AG04449 (cell line): ENCODE results near the gene GOLGA6A.

Experiments
- CTCF ChIA-PET: fragments of 350-600 bp; formaldehyde crosslinking; extraction: SDS; loops from one replicate; lab custom pipeline; 2021; ENCODE audit warnings: antibody characterized with exemption; lab: Yijun Ruan, JAX
- POLR2A ChIA-PET: fragments of 400-600, 350-600 bp; formaldehyde crosslinking; extraction: SDS; loops from one replicate; lab custom pipeline; 2020; ENCODE audit warnings: antibody characterized with exemption, inconsistent platforms; lab: Yijun Ruan, JAX
- DNase-seq: peaks from one replicate; pipeline ENCODE4 v3.0.0-alpha.2; 2010; ENCODE audit warnings: low read depth, low spot score
- H3K4me3 ChIP-seq: 2 replicates; pipeline ENCODE4 v1.5.1; 2011; ENCODE audit warnings: low read depth, mild to moderate bottlenecking, control low read depth, low read length
- TF ChIP-seq, protein P1 (sequence below): IDR thresholded peaks from one replicate; pipeline ENCODE4 v1.5.1; 2011; ENCODE audit warnings: mild to moderate bottlenecking, moderate library complexity, low read length, control low read depth, inconsistent platforms; ENCODE audit not compliant: insufficient read depth; ENCODE audit errors: missing control alignments

GOLGA6A gene

GRCh38 chr15:74045636-74046274, 36.6 kb downstream of the GOLGA6A start:
- H3K4me3 ChIP-seq = no peak overlapping the region
- TF ChIP-seq, protein P1, sequence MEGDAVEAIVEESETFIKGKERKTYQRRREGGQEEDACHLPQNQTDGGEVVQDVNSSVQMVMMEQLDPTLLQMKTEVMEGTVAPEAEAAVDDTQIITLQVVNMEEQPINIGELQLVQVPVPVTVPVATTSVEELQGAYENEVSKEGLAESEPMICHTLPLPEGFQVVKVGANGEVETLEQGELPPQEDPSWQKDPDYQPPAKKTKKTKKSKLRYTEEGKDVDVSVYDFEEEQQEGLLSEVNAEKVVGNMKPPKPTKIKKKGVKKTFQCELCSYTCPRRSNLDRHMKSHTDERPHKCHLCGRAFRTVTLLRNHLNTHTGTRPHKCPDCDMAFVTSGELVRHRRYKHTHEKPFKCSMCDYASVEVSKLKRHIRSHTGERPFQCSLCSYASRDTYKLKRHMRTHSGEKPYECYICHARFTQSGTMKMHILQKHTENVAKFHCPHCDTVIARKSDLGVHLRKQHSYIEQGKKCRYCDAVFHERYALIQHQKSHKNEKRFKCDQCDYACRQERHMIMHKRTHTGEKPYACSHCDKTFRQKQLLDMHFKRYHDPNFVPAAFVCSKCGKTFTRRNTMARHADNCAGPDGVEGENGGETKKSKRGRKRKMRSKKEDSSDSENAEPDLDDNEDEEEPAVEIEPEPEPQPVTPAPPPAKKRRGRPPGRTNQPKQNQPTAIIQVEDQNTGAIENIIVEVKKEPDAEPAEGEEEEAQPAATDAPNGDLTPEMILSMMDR = no peak
- CTCF ChIA-PET = interaction anchor here (0.7 to 25.5 kb wide), 11 partner anchors 5 to 273 kb away, joined by 3 to 554 read pairs (median 7); no protein-coding TSS in a partner anchor
- POLR2A ChIA-PET = no interaction called here
- no peak for DNase-seq

DNA sequence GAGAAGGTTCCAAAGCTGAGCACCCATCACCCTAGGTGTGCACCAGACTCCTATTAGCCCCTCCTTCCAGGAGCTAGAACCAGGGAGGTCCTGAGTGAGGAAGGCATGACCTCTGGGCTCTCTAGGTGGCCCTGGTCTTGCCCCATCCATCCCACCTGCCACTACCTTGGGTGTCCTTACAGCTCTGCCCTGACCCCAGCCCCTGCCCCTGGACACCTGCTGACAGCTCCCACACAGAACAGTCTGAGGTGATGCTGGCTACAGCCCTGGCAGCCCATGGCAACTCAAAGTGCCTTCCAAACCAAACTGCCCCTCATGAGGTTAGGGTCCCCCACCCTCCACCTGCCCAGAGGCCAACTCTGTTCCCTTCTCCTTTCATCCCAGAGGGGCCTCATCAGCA, 37.2 kb downstream of the GOLGA6A start:
- TF ChIP-seq, protein P1 = no peak
- DNase-seq = no peak
- ChIA-PET CTCF (interaction anchor here (0.7 to 25.5 kb wide), 11 partner anchors 5 to 274 kb away, joined by 3 to 554 read pairs (median 4); no protein-coding TSS in a partner anchor), POLR2A (no interaction called here)
- H3K4me3 ChIP-seq = no peak overlapping the region

DNA sequence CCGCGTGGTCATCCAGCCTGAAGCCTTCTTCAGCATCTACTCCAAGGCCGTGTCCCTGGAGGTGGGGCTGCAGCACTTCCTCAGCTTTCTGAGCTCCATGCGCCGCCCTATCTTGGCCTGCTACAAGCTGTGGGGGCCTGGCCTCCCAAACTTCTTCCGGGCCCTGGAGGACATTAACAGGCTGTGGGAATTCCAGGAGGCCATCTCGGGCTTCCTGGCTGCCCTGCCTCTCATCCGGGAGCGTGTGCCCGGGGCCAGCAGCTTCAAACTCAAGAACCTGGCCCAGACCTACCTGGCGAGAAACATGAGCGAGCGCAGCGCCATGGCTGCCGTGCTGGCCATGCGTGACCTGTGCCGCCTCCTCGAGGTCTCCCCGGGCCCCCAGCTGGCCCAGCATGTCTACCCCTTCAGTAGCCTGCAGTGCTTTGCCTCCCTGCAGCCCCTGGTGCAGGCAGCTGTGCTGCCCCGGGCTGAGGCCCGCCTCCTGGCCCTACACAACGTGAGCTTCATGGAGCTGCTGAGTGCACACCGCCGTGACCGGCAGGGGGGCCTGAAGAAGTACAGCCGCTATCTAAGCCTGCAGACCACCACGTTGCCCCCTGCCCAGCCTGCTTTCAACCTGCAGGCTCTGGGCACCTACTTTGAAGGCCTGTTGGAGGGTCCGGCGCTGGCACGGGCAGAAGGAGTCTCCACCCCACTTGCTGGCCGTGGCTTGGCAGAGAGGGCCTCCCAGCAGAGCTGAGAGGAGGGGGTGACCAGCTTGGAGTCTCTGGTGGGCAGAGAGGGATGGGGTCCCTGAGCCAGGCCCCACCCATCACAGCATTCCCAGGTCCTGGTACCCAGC, 37.9 kb downstream of the GOLGA6A start:
- ChIA-PET POLR2A (no interaction called here), CTCF (interaction anchor here (0.6 to 25.5 kb wide), 10 partner anchors 5 to 275 kb away, joined by 3 to 554 read pairs (median 46); no protein-coding TSS in a partner anchor)
- no peak overlapping the region for H3K4me3 ChIP-seq
- DNase-seq = no peak
- TF ChIP-seq, protein P1 = no peak

- CTCF ChIA-PET = interaction anchor here (0.6 to 25.5 kb wide), 7 partner anchors 7 to 275 kb away, joined by 3 to 554 read pairs (median 87); no protein-coding TSS in a partner anchor
- no peak overlapping the region for H3K4me3 ChIP-seq
- DNase-seq = no peak
- POLR2A ChIA-PET = no interaction called here
- TF ChIP-seq, protein P1 = no peak
Observed at GRCh38 chr15:74043425-74044266, 38.7 kb downstream of the GOLGA6A start.

DNA sequence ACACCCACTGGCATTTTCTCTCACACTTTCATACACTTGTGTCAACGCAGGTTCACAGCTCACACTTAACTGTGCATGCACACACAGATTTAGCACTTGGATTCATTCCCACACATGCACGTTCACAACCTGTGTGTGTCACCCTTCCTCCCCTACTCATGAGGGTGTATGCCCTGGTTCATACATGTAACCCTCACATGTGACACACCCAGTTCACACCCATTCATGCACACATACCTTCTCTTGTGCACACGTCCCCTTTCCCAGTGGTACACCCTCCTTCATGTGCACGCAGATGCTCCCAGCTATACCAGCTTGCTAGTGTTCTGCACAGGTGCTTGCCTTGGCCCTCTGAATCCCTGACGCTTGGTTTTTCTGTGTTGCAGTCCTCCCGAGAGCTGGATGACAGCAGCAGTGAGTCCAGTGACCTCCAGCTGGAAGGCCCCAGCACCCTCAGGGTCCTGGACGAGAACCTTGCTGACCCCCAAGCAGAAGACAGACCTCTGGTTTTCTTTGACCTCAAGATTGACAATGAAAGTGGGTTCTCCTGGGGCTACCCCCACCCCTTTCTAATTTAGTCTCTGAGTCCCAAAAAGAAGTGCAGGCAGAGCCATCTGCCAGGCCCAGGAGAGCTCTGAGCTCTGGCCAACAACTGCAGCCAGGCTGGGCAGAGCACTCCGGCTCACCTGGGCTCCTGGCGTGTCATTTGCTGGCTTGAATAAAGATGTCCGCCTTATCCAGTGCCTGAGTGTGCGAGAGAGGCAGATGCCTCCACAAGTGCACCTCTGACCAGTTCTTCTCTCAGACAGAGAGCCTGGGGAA, 39.5 kb downstream of the GOLGA6A start:
- no peak for DNase-seq
- TF ChIP-seq, protein P1 = no peak
- POLR2A ChIA-PET = no interaction called here
- H3K4me3 ChIP-seq = no peak overlapping the region
- CTCF ChIA-PET = interaction anchor here (1.3 to 25.5 kb wide), 5 partner anchors 8 to 276 kb away, joined by 6 to 554 read pairs (median 232); no protein-coding TSS in a partner anchor
